GM18870 (cell line): ENCODE measurements around the gene IZUMO4.

Experiments
- ATAC-seq: cut with Tn5 transposase; IDR thresholded peaks from one replicate; pipeline ENCODE4 v1.9.1; 2021; ENCODE audit warnings: moderate library complexity; ENCODE audit not compliant: unreplicated experiment

IZUMO4 gene

GRCh38 chr19:2142173-2142829, 45.6 kb downstream of the IZUMO4 start:
- no peak for ATAC-seq

DNA sequence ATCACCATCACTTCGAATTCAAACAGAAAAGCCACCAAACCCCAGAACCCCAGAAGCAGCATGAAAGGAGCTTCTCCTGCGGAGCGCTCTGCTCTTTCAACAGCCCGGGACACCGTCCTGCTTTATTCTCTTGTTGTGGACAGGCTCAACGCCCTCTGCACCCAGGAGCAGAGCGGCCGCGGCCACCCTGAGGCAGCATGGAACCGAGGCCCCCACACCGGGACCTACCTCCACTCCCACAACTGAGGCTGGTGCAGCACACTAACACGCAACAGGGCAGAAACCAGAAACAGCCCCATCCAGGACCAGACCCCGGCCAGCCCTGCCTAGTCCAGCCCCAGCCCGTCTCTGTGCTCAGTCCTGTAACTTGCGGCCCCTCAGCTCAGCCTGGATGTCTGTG, 47.5 kb downstream of the IZUMO4 start:
- ATAC-seq: no peak

- no peak for ATAC-seq
Measured at GRCh38 chr19:2145831-2146241, 49.1 kb downstream of the IZUMO4 start.

- ATAC-seq: no peak
Measured at GRCh38 chr19:2148482-2149135, 51.9 kb downstream of the IZUMO4 start.
